NOMO-1 treated with dmso at 0.1 percent for 144 hours (cell line): ENCODE results near the gene ELMO1.

ENCODE experiments used
- DNase-seq: peaks from one replicate; lab custom pipeline; 2025; ENCODE audit not compliant: unreplicated experiment; lab: John Stamatoyannopoulos, UW

Gene ELMO1

GRCh38 chr7:37282093-37282444 lies 166.6 kb downstream of the ELMO1 start:
- DNase-seq, result no peak

- DNase-seq, result no peak
These were observed 167.1 kb downstream of the ELMO1 start for GRCh38 chr7:37281368-37282092.

DNA sequence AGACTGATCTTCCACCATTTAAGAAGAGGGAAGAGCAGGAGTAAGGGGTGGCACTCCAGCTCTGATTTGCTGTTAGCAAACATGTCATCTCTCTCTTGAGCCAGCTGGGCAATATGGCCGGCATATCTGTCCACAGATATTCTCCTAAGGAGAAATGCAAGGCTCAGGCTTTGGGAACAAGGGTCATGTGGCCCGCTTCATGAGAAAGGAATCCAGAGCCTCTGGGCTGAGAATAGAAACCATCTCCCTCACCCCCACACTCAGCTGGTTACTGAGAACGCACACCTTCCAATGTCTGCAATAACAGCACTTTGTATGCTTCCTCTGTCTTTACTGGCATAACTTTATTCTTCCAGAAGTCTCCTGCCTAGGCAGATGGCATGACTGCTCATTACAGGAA lies 171.2 kb downstream of the ELMO1 start:
- DNase-seq, result no peak

- no peak for DNase-seq
These were observed 173.5 kb downstream of the ELMO1 start for GRCh38 chr7:37275078-37275710.

GRCh38 chr7:37273891-37274290 lies 174.8 kb downstream of the ELMO1 start:
- DNase-seq, result no peak

- DNase-seq, result no peak
These were observed 178.8 kb downstream of the ELMO1 start for GRCh38 chr7:37269711-37270508.

GRCh38 chr7:37267251-37267650 lies 181.4 kb downstream of the ELMO1 start:
- DNase-seq, result no peak

DNA sequence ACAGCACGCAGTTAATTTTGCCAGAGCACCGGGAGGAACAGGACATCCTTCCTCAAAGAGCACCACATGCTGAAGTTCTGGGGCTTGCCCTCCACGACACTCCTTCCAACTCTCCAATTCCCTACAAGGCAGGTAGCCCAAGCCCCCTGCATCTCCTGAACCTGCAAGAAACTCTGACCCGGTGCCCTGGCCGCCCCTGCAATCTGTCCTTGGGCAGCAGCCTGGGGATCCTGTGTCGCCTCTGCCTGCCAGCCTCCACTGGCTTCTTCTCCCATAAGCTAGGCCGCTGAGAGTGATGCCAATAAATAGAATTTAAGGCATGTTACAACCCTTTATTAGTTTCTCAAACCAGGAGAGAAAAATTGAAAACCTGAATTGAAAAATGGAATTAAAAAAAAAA lies 182.8 kb downstream of the ELMO1 start:
- no peak for DNase-seq

DNA sequence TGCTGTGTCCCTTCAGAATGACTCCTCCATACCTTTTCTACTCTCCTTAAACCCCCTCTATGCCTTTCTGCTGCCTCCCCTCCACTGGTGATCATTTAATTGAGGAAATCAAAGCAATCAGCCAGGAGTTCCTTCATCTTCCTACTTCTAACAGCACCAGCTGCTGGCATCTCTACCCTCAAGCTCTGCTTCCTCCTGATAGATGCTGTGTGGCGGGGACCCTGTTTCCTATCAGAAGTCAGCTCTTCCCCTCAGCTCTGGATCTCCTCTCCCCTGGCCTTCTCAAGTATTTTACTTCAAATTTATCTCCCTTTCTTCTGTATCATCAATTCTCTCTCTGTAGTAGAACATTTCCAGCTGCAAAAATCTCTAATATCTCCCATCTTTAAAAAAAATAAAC lies 183.7 kb downstream of the ELMO1 start:
- DNase-seq, result no peak

- no peak for DNase-seq
These were observed 186.5 kb downstream of the ELMO1 start for GRCh38 chr7:37262181-37262580.

DNA sequence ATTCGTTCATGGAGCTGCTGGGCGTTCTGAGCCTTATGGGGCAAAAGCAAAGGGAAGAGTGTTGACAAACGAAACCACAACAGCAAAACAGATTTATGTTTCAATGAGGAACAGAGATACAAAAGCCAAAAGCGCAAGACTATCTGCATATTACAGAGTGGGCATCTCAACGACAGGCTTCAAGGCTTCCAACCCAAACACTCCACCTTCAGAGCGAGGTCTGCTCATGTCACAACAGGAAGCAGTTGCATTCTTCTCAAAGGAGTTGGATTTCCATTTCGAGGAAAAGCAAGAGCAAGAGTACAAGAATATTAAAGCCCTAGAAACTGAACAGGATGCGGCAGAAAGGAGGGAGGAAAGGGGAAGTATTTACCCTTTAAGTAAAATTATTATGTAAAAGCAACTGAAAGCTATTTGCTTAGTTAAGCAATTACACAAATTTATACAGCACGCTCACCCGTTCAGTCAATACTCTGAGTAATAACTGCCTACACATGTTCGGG lies 189.3 kb downstream of the ELMO1 start:
- peak; percentile 72 for DNase-seq

DNA sequence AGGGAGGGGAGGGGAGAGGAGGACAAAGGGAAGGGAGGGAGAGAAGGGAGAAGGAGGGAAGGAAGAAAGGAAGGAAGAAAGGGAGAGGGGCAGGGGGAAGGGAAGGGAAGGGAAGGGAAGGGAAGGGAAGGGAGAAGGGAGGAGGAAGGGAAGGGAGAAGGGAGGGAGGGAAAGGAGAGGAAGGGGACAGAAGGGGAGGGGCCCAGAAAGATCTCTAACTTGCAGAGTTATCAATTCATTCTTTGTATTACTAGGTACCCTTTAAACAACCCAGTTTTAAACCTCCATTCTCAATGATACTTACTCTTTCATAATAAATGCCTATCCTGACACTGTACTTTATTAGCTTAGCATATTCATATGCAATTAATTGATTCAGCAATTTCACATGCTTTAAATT lies 192.0 kb downstream of the ELMO1 start:
- no peak for DNase-seq

DNA sequence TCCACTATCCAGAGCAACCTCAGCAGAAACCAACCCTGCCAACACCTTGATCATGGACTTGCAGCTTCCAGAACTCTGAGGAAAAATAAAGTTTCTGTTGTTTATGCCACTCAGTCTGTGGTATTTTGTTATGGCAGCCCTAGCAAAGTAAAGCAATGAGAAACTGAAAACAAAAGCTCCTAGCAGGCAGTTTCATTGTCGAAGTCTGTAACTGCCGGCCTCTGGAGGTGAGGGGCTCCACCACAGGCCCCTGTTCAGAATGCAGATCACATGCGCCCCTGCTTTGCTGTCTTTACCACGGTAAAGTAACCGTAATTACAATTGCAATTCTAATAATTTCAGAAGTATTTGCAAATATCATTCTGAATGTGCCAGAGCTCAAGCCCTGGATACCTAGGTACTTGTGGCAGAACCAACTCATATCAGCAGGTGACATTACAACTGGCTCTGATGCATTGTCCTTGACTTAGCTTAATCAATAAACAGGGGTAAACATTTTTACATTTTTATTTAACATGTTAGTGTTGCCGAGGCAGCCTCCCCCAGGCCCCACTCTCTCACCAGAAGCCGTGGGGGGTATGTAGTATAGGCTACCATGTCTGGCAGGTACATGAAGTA lies 193.2 kb downstream of the ELMO1 start:
- no peak for DNase-seq

GRCh38 chr7:37251222-37251621 lies 197.4 kb downstream of the ELMO1 start:
- DNase-seq, result no peak

DNA sequence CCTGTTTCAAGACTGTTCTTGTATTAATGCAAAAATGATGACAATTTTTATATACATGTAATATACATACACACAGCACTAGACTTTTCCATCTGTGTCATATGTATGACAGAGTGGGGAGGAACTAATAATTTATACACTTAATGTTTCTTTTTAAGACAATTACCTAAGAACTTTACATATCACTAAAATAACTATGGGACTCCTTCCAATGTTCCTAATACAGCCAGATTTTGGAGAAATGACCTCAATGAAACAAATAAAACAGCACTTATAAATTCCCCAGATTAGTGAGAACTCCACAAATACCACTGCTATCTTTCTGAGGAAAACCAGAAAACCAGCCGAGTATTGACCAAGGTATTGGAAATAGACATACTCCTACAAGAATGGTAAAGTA lies 199.4 kb downstream of the ELMO1 start:
- no peak for DNase-seq

- DNase-seq, result no peak
These were observed 200.2 kb downstream of the ELMO1 start for GRCh38 chr7:37248396-37248861.

DNA sequence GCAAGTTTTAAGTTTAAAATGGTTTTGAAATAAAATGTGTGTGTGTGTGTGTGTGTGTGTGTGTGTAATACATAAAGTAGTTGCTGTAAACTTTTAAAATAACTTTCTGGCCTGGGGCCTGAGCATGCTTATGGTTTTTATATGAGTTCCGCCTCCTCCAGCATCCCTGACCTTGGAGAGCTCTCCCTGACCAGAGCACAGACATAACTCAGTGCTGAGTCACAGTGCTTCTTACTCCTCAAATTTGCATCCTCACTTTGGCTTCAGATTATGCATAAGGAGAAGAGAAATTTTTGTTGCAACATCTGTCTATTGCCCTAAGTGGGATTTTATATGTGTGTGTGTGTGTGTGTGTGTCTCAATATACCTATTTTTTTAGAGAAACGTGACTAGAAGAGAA lies 200.8 kb downstream of the ELMO1 start:
- peak; percentile 64 for DNase-seq

- DNase-seq, result no peak
These were observed 203.1 kb downstream of the ELMO1 start for GRCh38 chr7:37245590-37245989.

DNA sequence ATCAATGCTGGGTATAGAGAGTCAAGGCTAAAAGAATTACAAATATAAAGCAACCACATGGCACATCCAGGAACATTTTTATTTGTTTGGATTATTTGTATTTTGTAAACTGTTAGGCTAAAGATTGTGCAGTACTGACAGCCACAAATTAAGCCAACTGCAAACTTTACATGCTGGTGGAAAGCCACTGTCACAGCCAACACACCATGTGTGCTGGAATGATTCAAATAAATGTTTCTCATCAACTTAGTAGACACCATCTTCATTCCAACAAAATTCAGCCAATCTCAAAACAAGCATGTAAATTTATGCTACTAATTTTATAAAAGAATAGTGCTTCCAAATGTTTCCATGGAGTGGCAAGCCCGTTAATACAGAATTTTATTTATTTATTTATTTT lies 211.8 kb downstream of the ELMO1 start:
- no peak for DNase-seq

DNA sequence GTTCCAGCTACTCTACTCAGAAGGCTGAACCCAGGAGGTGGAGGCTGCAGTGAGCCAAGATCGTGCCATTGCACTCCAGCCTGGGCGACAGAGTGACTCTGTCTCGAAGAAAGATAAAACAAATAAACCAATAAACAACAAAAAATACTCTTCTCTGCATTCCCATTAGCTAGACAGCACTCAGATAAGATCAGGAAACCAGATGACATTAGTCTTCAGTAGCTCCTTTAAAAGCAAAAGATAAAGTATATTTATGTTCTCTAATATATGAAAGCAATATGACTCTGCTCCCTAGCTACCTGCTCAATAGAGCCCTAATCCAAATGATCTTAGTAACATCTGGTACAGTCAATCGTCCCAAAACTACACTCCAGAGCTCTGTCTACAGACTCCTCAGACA lies 212.9 kb downstream of the ELMO1 start:
- DNase-seq, result no peak

DNA sequence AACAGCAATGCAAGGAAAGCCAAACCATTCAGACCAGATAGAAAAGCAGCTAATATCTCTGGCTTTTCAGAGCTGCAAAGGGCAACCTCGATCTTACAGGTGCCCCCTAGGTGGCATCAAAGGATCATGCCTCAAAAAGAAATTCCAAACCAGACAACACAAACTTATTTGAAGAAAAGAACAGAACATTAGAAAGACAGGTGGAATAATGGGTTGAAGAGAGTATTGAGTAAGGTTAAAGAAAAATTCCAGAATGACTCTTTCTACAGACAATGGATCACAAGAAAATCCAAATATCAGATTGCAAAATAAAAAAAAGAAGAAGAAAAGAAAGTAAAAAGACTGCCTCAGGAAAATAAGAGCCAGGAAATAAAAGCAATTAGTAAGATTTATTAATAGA lies 213.7 kb downstream of the ELMO1 start:
- no peak for DNase-seq
